AG04449 (cell line): ENCODE data around the gene NPAS3.

ENCODE experiments used
- CTCF ChIA-PET: fragments of 350-600 bp; formaldehyde crosslinking; extraction: SDS; loops from one replicate; lab custom pipeline; 2021; ENCODE audit warnings: antibody characterized with exemption; lab: Yijun Ruan, JAX
- POLR2A ChIA-PET: fragments of 400-600, 350-600 bp; formaldehyde crosslinking; extraction: SDS; loops from one replicate; lab custom pipeline; 2020; ENCODE audit warnings: antibody characterized with exemption, inconsistent platforms; lab: Yijun Ruan, JAX
- DNase-seq: peaks from one replicate; pipeline ENCODE4 v3.0.0-alpha.2; 2010; ENCODE audit warnings: low read depth, low spot score
- H3K4me3 ChIP-seq: 2 replicates; pipeline ENCODE4 v1.5.1; 2011; ENCODE audit warnings: low read depth, mild to moderate bottlenecking, control low read depth, low read length
- TF ChIP-seq, protein P1 (sequence below): IDR thresholded peaks from one replicate; pipeline ENCODE4 v1.5.1; 2011; ENCODE audit warnings: mild to moderate bottlenecking, moderate library complexity, low read length, control low read depth, inconsistent platforms; ENCODE audit not compliant: insufficient read depth; ENCODE audit errors: missing control alignments

NPAS3 gene

DNA sequence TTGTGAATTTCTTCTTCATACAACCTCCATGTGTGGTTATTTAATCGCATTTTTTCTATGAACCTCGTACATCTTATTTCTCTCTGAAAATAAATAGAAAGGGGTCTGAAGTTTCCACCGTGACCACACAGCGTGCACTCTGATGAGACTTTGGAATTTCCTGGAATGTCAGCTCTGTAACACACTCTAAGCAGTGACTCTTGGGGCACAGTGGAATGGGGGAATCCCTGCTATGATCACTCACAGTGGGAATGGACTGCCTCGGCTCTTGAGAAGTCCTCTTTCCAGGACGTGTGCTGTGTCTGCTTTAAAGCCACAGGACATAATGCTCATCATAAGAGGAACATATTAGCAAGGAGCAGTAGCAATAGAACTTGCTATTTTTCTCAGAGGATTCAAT lies 596.0 kb downstream of the NPAS3 start:
- TF ChIP-seq, protein P1, sequence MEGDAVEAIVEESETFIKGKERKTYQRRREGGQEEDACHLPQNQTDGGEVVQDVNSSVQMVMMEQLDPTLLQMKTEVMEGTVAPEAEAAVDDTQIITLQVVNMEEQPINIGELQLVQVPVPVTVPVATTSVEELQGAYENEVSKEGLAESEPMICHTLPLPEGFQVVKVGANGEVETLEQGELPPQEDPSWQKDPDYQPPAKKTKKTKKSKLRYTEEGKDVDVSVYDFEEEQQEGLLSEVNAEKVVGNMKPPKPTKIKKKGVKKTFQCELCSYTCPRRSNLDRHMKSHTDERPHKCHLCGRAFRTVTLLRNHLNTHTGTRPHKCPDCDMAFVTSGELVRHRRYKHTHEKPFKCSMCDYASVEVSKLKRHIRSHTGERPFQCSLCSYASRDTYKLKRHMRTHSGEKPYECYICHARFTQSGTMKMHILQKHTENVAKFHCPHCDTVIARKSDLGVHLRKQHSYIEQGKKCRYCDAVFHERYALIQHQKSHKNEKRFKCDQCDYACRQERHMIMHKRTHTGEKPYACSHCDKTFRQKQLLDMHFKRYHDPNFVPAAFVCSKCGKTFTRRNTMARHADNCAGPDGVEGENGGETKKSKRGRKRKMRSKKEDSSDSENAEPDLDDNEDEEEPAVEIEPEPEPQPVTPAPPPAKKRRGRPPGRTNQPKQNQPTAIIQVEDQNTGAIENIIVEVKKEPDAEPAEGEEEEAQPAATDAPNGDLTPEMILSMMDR, result no peak
- ChIA-PET POLR2A (no interaction called here), CTCF (no interaction called here)
- DNase-seq, result no peak
- H3K4me3 ChIP-seq, result no peak overlapping the region

DNA sequence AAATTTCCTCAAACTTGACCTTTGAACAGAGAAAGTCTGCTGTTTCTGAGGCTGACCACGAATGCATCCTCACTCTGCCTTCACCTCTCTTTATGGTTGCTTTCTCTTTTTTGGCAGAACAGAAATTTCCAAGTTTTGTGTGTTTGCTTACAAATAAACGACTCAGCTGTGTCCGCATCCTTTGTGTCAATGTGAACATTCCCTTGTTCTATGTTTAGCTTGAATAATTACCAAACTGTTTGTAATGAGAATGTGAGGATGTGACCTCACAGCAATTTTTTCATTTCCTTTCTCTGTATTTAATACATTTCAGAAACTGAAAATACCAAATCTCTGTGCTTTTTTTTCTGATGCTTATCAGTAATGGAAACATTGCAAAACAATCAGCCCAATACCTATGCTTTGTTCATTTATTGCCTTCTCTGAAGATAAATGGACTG lies 601.3 kb downstream of the NPAS3 start:
- ChIA-PET POLR2A (no interaction called here), CTCF (no interaction called here)
- H3K4me3 ChIP-seq, result no peak overlapping the region
- no peak for DNase-seq
- TF ChIP-seq, protein P1, result no peak

DNA sequence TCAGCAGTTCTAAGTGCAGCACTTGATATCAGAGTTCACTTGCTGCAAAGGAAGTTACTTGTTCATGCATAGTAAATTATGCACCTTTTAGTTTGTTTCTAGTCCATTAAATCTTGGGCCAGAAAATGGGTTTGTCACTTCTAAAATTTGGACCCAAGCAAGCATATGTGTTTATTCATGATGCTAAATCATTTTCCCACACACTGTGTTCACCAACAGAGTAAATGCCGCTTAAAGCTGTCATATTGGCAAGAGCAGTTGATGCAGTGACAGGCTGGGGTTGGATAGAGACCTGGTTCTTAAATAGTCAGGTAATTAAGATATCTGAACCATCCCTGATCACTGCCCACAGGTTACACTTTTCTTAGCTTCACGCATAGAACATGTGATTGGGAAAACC lies 602.5 kb downstream of the NPAS3 start:
- ChIA-PET CTCF (no interaction called here), POLR2A (no interaction called here)
- TF ChIP-seq, protein P1, result no peak
- DNase-seq, result no peak
- H3K4me3 ChIP-seq, result no peak overlapping the region

DNA sequence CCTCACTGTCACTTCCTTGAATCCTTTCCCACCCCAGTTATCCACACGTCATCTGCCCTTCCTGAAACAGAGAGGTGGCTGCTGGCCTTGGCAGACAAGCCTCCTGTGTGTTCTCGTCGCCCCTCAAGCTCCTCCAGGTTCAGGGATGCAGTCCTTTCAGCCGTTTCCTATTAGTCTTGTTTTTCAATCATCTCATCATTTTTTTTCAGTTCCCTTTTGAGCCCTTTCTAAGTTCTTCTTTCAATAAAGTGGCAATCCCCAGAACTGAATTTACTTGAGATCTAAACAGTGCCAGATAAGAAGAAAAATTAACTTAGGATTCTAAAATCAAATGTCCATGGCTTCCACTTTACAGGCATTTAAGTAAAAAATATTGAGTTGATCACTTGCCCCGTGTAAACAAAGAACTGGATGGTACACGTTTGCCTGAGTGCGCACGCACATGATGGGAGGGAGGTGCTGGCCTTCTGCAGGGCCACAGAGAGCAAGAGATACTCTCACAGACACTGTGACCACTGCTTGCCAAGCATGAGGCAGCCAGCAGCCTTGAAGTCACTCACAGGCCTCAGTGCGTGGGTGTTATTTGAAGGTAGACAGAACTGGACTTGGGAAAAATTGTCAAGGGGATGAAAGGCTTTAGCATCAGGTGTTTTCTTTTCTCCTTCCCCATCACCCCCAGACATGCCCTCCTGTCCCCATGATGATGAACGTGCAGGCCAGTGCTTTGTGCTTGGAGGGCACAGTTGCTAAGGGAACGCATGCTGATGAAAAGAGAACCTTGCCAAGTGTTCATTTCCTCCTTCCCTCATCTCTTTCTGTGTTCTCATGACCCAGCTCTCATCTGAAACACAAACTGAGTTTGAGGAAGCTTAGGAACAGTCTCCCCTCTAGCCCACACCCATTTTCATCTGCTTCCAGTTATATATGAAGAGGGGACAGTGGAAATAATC lies 603.9 kb downstream of the NPAS3 start:
- ChIA-PET POLR2A (no interaction called here), CTCF (no interaction called here)
- TF ChIP-seq, protein P1, result no peak
- no peak overlapping the region for H3K4me3 ChIP-seq
- no peak for DNase-seq

DNA sequence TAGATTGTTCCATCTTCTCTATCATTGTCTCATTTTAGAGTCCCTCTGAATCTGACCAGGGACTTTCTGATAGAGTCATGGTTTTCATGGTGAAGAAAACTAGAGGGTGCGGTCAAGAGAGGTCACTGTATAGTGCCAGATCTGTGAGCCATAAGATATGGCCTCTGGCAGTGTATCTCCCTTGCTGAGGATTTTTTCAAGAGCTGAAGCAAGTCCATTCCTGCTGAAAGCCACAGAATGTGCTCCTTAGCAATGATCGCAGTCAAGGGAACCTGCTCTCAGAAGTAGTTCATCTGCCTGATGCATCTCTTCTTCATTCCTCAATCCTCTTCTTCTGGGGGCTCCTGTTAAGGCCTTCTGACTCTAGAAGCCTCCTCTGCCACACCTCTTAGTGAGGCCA lies 607.0 kb downstream of the NPAS3 start:
- no peak for DNase-seq
- ChIA-PET CTCF (no interaction called here), POLR2A (no interaction called here)
- H3K4me3 ChIP-seq, result no peak overlapping the region
- TF ChIP-seq, protein P1, result no peak

DNA sequence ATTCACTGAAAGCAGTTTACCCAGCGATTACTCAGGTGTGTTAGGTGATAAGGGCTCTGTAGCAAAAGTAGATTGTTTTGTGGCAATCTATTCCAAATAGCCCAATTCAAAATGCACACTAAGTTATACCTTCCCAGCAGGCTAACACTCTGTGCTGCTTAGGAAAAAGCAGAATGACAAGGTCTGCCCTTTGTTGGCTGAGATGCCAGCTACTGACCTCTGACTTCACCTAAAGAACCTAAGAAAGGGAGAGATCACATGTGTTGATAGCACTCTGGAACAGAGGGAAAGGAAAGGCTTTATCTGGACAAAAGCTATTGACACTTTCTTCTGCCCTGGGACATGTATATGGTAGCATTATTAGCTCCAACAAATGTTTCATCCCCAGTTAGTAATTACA lies 609.9 kb downstream of the NPAS3 start:
- H3K4me3 ChIP-seq, result no peak overlapping the region
- DNase-seq, result no peak
- TF ChIP-seq, protein P1, result no peak
- ChIA-PET POLR2A (no interaction called here), CTCF (no interaction called here)
